Testis (tissue), 3 donors: ENCODE data around the gene FSTL4. TPM values are rescaled to one million over a fixed set of nuclear protein-coding genes. Genes with fewer than 3 reads are reported as not detected.

ENCODE experiments used
- DNase-seq: peaks from one replicate; pipeline ENCODE4 v3.0.0-alpha.2; 2019
- H3K27ac ChIP-seq, 2 donors: fragments of 200-600 bp; sonication (generic); one replicate each; pipeline ENCODE4 v1.5.1; 2019
- H3K27me3 ChIP-seq: fragments of 200-600 bp; sonication (generic); one replicate; pipeline ENCODE4 v1.5.1; 2019
- H3K36me3 ChIP-seq: fragments of 200-600 bp; sonication (generic); one replicate; pipeline ENCODE4 v1.5.1; 2017; ENCODE audit warnings: low read depth; ENCODE audit errors: missing control alignments
- H3K4me1 ChIP-seq: fragments of 200-600 bp; sonication (generic); one replicate; pipeline ENCODE4 v1.5.1; 2019
- H3K4me3 ChIP-seq, 2 donors: fragments of 200-600 bp; sonication (generic); one replicate each; pipeline ENCODE4 v1.5.1; 2017 to 2019
- H3K9me3 ChIP-seq: fragments of 200-600 bp; sonication (generic); one replicate; pipeline ENCODE4 v1.5.1; 2017
- POLR2A ChIP-seq: fragments of 450-650 bp; IDR thresholded peaks from one replicate; pipeline ENCODE4 v1.6.1; 2017; ENCODE audit warnings: antibody characterized with exemption, mild to moderate bottlenecking, moderate library complexity
- WGBS, 2 donors: methylation state at CpG; one replicate each; pipeline ENCODE4 v1.1.5; 2018; 5-methylcytosine and 5-hydroxymethylcytosine counted together
- intact Hi-C: fragments of 100-400 bp; cut with DNase I; formaldehyde crosslinking; loops from one replicate; pipeline ENCODE4 v1.15.1; 2023; ENCODE audit warnings: low total_unique reads
- polyA plus RNA-seq: library from polyadenylated mRNA; stranded (reverse); fragments of 350-450 nt; fragmentation: Illumina TruSeq; extraction: RNeasy Lipid Tissue Mini Kit (QIAGEN cat#74804); gene quantifications from one replicate; pipeline ENCODE4 v1.2.3, GENCODE V29; 2014; ENCODE audit warnings: low read depth, low replicate concordance; ENCODE audit not compliant: insufficient read depth
- total RNA-seq, 2 donors: library from RNA; depleted of rRNA; stranded (reverse); fragments of >200 nt; gene quantifications; one replicate each; pipeline ENCODE4 v1.2.3, GENCODE V29; 2016
- TF ChIP-seq, protein P1 (sequence below), 3 experiments: fragments of 450-650 bp in 2 of 3; fragments of 200-600 bp in 1 of 3; sonication (generic) in 1 of 3; IDR thresholded peaks; one replicate each; pipeline ENCODE4 v1.5.1; 2016 to 2019; ENCODE audit warnings: antibody characterized with exemption in 3 of 3, mild to moderate bottlenecking in 2 of 3, moderate library complexity in 1 of 3

Gene FSTL4
- total and polyA plus RNA-seq, 3 donors from 2014 or later, result 7.1 to 8.6 (median 7.4) TPM

DNA sequence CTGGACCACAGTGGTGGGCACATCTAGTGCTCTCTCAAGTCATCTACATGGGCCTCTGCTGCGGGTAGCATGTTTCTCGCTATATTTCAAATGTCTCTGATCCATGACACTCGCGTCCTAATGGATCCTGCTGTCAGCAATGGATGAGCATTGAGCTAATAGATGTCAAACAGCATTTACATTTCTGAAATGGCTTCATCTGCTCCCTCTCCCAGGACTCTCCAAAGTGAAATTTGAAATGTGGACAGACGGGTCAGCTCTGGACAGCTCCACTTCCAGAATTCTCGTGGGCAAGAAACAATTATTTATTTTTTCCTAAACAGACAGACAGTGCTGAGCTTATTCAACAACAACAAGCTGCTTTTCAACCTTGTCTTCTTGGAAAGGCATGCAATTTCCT is 58.1 kb downstream of the FSTL4 start:
- no peaks in the 10 kb centered on the region for H3K4me1 ChIP-seq
- no peak overlapping the region for H3K27ac ChIP-seq
- 73 to 79% methylated on average over 5 to 6 of the region's 6 CpGs for WGBS, 2 donors
- TF ChIP-seq POLR2A, result no peak
- TF ChIP-seq, protein P1, sequence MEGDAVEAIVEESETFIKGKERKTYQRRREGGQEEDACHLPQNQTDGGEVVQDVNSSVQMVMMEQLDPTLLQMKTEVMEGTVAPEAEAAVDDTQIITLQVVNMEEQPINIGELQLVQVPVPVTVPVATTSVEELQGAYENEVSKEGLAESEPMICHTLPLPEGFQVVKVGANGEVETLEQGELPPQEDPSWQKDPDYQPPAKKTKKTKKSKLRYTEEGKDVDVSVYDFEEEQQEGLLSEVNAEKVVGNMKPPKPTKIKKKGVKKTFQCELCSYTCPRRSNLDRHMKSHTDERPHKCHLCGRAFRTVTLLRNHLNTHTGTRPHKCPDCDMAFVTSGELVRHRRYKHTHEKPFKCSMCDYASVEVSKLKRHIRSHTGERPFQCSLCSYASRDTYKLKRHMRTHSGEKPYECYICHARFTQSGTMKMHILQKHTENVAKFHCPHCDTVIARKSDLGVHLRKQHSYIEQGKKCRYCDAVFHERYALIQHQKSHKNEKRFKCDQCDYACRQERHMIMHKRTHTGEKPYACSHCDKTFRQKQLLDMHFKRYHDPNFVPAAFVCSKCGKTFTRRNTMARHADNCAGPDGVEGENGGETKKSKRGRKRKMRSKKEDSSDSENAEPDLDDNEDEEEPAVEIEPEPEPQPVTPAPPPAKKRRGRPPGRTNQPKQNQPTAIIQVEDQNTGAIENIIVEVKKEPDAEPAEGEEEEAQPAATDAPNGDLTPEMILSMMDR (IDR thresholded peaks at IDR 0.05), result no peak
- intact Hi-C loops, result no loop called here
- DNase-seq, result no peak
- no peaks in the 10 kb centered on the region for H3K27me3 ChIP-seq
- H3K4me3 ChIP-seq, result no peak overlapping the region
- H3K36me3 ChIP-seq, result no peaks in the 10 kb centered on the region
- no peaks in the 10 kb centered on the region for H3K9me3 ChIP-seq

DNA sequence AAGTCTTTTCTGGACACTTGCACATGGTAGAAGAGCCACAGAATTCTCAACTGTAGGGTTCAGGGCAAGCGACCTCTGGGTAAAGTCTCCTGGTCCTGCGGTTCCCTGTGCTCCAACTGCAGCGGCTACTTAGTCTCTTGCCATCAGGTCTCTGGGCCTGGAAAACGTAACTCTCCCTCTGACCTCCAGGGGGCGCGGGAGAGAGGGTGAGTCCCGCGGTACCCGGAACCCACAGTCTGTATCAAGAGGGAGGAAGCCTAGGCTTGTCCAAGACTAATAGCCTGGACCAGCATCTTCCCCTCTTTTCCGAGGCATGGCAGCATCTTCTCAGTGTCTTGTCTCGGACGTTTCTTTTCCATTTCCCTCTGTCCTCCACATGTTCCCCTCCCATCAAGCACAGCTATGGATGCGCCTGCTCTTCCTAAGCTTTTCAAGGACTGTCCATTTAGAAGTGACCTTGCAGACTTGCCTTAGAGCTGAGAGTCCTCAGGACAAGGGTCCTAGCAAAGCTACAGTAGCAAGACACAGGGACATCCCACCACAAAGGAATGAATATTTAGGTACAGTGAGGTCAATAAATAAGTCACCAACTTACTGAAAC is 59.3 kb downstream of the FSTL4 start:
- no peaks in the 10 kb centered on the region for H3K36me3 ChIP-seq
- H3K4me1 ChIP-seq, result no peaks in the 10 kb centered on the region
- no peak overlapping the region for H3K4me3 ChIP-seq
- H3K27ac ChIP-seq, result no peak overlapping the region
- intact Hi-C loops, result no loop called here
- DNase-seq, result peak; percentile 70
- H3K27me3 ChIP-seq, result no peaks in the 10 kb centered on the region
- WGBS, 2 donors, result 33 to 56% methylated on average over 5 to 13 of the region's 13 CpGs
- H3K9me3 ChIP-seq, result no peaks in the 10 kb centered on the region
- no peak for TF ChIP-seq POLR2A
- TF ChIP-seq, protein P1 (IDR thresholded peaks at IDR 0.05), result peak in 2 of 3 experiments; percentile 42 to 66

DNA sequence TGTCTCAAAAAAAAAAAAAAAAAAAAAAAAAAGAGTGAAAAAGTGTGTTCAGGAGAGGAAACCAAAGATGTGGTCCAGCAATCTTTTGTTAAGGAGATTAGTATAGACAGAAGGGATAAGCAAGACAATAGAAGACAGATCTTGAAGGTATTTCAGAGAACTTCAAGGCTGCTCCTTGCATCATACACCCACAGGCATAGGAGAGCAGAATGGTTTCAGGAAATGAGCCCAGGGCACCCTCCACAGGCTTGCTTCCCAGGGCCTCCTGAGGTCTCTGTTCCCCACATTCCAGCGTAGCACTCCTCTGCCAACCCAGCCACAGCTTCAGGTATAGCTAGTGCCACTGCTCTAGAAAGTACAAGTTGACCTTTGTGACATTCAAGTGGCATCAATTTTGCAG is 65.8 kb downstream of the FSTL4 start:
- intact Hi-C loops, result no loop called here
- no peak for DNase-seq
- no peaks in the 10 kb centered on the region for H3K9me3 ChIP-seq
- no peaks in the 10 kb centered on the region for H3K4me1 ChIP-seq
- no peaks in the 10 kb centered on the region for H3K36me3 ChIP-seq
- no peaks in the 10 kb centered on the region for H3K27me3 ChIP-seq
- H3K27ac ChIP-seq, result no peak overlapping the region
- WGBS, 2 donors, result 91 to 100% methylated on average over 1 of the region's 1 CpG
- no peak for TF ChIP-seq POLR2A
- TF ChIP-seq, protein P1 (IDR thresholded peaks at IDR 0.05), result no peak
- no peak overlapping the region for H3K4me3 ChIP-seq

DNA sequence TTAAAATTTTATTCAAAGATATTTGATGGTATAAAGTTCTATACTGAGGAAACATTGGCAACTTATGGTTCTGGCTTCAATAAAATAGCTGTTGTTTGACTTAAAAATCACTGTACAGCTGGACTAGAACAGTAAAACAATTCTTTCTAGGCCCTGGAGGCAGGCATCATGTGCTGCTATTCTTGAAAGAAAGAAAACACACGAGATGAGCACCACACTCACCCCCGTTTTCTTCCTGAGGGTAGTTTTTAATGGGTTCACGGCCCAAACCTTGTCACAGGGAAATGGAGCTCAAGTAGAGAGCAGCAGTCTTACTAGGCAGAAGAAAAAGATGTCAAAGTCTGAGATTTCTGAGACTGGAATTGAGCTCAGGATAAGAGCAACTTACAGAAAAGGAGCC is 68.0 kb downstream of the FSTL4 start:
- WGBS, 2 donors, result 74 to 84% methylated on average over 3 of the region's 3 CpGs
- no peaks in the 10 kb centered on the region for H3K36me3 ChIP-seq
- H3K4me1 ChIP-seq, result no peaks in the 10 kb centered on the region
- DNase-seq, result no peak
- no peaks in the 10 kb centered on the region for H3K27me3 ChIP-seq
- H3K9me3 ChIP-seq, result no peaks in the 10 kb centered on the region
- no peak overlapping the region for H3K4me3 ChIP-seq
- intact Hi-C loops, result no loop called here
- no peak overlapping the region for H3K27ac ChIP-seq
- TF ChIP-seq, protein P1 (IDR thresholded peaks at IDR 0.05), result no peak
- TF ChIP-seq POLR2A, result no peak

DNA sequence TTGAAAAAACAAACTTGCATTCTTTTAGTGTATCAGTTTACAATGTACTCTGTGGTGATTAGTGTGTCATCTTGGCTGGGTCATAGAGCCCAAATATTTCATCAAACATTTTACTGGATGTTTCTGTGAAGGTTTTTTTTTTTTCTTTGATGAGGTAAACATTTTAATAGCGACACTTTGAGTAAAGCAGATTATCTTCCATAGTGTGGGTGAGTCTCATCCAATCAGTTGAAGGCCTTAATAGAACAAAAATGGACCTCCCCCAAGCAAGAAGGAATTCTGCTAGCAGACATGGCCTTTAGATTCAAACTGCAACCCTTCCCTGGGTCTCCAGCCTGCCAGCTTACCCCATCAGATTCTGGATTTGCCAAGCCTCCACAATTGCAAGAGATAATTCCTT is 72.5 kb downstream of the FSTL4 start:
- H3K27me3 ChIP-seq, result no peaks in the 10 kb centered on the region
- WGBS, 2 donors, result 90 to 98% methylated on average over 1 of the region's 1 CpG
- intact Hi-C loops, result no loop called here
- no peak for DNase-seq
- no peak overlapping the region for H3K27ac ChIP-seq
- H3K36me3 ChIP-seq, result no peaks in the 10 kb centered on the region
- no peaks in the 10 kb centered on the region for H3K4me1 ChIP-seq
- H3K9me3 ChIP-seq, result no peaks in the 10 kb centered on the region
- TF ChIP-seq, protein P1 (IDR thresholded peaks at IDR 0.05), result no peak
- no peak for TF ChIP-seq POLR2A
- no peak overlapping the region for H3K4me3 ChIP-seq
